Smooth muscle cell (in vitro differentiated cells): ENCODE results near the gene ASTN2. TPM values are rescaled to one million over a fixed set of nuclear protein-coding genes. Genes with fewer than 3 reads are reported as not detected.

ENCODE experiments used
- DNase-seq: peaks from one replicate; lab custom pipeline; 2025; ENCODE audit not compliant: unreplicated experiment; lab: John Stamatoyannopoulos, UW
- H2AFZ ChIP-seq: fragments of 200-600 bp; sonication (generic); 2 replicates; pipeline ENCODE4 v1.6.0; 2016; ENCODE audit warnings: antibody characterized with exemption, low read depth, mild to moderate bottlenecking
- H3F3A ChIP-seq: fragments of 200-600 bp; sonication (generic); 2 replicates; pipeline ENCODE4 v1.6.0; 2017; ENCODE audit warnings: antibody characterized with exemption, low read depth
- H3K27ac ChIP-seq: fragments of 200-600 bp; sonication (generic); 2 replicates; pipeline ENCODE4 v1.5.1; 2016; ENCODE audit warnings: low read depth, mild to moderate bottlenecking
- H3K27me3 ChIP-seq: fragments of 200-600 bp; sonication (generic); 2 replicates; pipeline ENCODE4 v1.6.1; 2016; ENCODE audit warnings: low read depth, mild to moderate bottlenecking
- H3K36me3 ChIP-seq: fragments of 200-600 bp; sonication (generic); 2 replicates; pipeline ENCODE4 v1.5.1; 2016; ENCODE audit warnings: low read depth
- H3K4me1 ChIP-seq: fragments of 200-600 bp; sonication (generic); 2 replicates; pipeline ENCODE4 v1.5.1; 2016; ENCODE audit warnings: low read depth
- H3K4me2 ChIP-seq: fragments of 200-600 bp; sonication (generic); 2 replicates; pipeline ENCODE4 v1.6.0; 2016; ENCODE audit warnings: mild to moderate bottlenecking
- H3K4me3 ChIP-seq: fragments of 200-600 bp; sonication (generic); 2 replicates; pipeline ENCODE4 v1.5.1; 2016; ENCODE audit warnings: mild to moderate bottlenecking
- H3K79me2 ChIP-seq: fragments of 200-600 bp; sonication (generic); 2 replicates; pipeline ENCODE4 v1.6.0; 2016; ENCODE audit warnings: low read depth, mild to moderate bottlenecking
- H3K9ac ChIP-seq: fragments of 200-600 bp; sonication (generic); 2 replicates; pipeline ENCODE4 v1.6.0; 2016; ENCODE audit warnings: low read depth
- H3K9me3 ChIP-seq: fragments of 200-600 bp; sonication (generic); replicated peaks from 2 replicates; pipeline ENCODE4 v1.5.1; 2016; ENCODE audit warnings: low read depth
- H4K20me1 ChIP-seq: fragments of 200-600 bp; sonication (generic); 2 replicates; pipeline ENCODE4 v1.6.0; 2016; ENCODE audit warnings: low read depth
- whole genome bisulfite sequencing: methylation state at CpG from one replicate; pipeline ENCODE4 v1.1.7; 2016; ENCODE audit warnings: low lambda C conversion rate; 5-methylcytosine and 5-hydroxymethylcytosine counted together
- polyA plus RNA-seq: library from polyadenylated mRNA; unstranded; fragments of >200 nt; fragmentation: Nextera tagmentation; extraction: Ambion mirVana; gene quantifications from 2 replicates; pipeline ENCODE4 v1.2.1, GENCODE V29; 2016
- total RNA-seq: library from RNA; depleted of rRNA; stranded (reverse); fragments of >200 nt; gene quantifications from 2 replicates; pipeline ENCODE4 v1.2.3, GENCODE V29; 2014
- TF ChIP-seq, protein P1 (sequence below): fragments of 200-600 bp; sonication (generic); IDR thresholded peaks from 2 replicates; pipeline ENCODE4 v1.5.1; 2017; ENCODE audit warnings: borderline replicate concordance, mild to moderate bottlenecking, antibody characterized with exemption; ENCODE audit not compliant: insufficient read depth, poor library complexity, severe bottlenecking

ASTN2 gene
- total and polyA plus RNA-seq, 2 experiments from 2014 or later: 6.5 to 6.7 TPM

DNA sequence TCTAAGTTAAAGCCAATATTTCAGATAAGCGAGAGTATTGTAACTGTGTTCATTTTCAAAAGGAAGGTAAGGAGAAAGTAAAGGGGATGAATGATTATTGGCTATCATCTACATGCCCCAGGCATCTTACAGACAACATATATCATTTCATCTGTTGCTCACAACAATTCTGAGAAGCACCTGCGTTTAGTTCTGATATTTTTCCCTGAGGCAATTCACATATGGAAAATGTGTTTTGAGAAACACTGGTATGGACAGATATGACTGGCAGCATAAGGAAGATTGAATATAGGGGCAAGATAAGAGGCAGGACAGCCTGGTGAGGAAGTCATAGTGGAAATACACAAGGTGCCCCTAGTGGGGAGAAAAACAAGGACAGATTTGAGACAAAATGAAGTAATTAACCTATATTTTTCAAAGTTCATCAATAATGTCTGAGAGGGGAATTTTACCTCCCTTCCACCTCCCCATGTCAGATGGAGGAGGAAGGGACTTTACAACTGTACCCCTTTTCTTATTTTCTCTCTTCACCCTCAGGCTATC lies 815.4 kb downstream of the ASTN2 start:
- H3K27me3 ChIP-seq: no peaks in the 10 kb centered on the region
- no peak overlapping the region for H2AFZ ChIP-seq
- WGBS: 84% methylated on average over 2 of the region's 2 CpGs
- DNase-seq: no peak
- H3K4me1 ChIP-seq: peaks cover 7% of the 10 kb centered on the region
- no peaks in the 10 kb centered on the region for H3K79me2 ChIP-seq
- H3K4me2 ChIP-seq: no peak overlapping the region
- H3K27ac ChIP-seq: no peak overlapping the region
- H4K20me1 ChIP-seq: no peaks in the 10 kb centered on the region
- peaks cover under 1% of the 10 kb centered on the region for H3F3A ChIP-seq
- TF ChIP-seq, protein P1, sequence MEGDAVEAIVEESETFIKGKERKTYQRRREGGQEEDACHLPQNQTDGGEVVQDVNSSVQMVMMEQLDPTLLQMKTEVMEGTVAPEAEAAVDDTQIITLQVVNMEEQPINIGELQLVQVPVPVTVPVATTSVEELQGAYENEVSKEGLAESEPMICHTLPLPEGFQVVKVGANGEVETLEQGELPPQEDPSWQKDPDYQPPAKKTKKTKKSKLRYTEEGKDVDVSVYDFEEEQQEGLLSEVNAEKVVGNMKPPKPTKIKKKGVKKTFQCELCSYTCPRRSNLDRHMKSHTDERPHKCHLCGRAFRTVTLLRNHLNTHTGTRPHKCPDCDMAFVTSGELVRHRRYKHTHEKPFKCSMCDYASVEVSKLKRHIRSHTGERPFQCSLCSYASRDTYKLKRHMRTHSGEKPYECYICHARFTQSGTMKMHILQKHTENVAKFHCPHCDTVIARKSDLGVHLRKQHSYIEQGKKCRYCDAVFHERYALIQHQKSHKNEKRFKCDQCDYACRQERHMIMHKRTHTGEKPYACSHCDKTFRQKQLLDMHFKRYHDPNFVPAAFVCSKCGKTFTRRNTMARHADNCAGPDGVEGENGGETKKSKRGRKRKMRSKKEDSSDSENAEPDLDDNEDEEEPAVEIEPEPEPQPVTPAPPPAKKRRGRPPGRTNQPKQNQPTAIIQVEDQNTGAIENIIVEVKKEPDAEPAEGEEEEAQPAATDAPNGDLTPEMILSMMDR: no peak
- no peak overlapping the region for H3K4me3 ChIP-seq
- H3K9ac ChIP-seq: no peak overlapping the region
- H3K9me3 ChIP-seq: no peaks in the 10 kb centered on the region
- no peaks in the 10 kb centered on the region for H3K36me3 ChIP-seq

- WGBS: 69% methylated on average over 2 of the region's 2 CpGs
- Histone ChIP-seq H3K27ac (no peak overlapping the region), H3K27me3 (no peaks in the 10 kb centered on the region), H3K4me1 (peaks cover 12% of the 10 kb centered on the region), H3K36me3 (no peaks in the 10 kb centered on the region), H4K20me1 (no peaks in the 10 kb centered on the region), H3K4me2 (no peak overlapping the region), H3K9ac (no peak overlapping the region), H3K79me2 (no peaks in the 10 kb centered on the region), H2AFZ (no peak overlapping the region), H3K4me3 (no peak overlapping the region), H3K9me3 (no peaks in the 10 kb centered on the region), H3F3A (peaks cover 8% of the 10 kb centered on the region)
- no peak for DNase-seq
- TF ChIP-seq, protein P1: no peak
Measured at GRCh38 chr9:116596646-116597045, 818.2 kb downstream of the ASTN2 start.

DNA sequence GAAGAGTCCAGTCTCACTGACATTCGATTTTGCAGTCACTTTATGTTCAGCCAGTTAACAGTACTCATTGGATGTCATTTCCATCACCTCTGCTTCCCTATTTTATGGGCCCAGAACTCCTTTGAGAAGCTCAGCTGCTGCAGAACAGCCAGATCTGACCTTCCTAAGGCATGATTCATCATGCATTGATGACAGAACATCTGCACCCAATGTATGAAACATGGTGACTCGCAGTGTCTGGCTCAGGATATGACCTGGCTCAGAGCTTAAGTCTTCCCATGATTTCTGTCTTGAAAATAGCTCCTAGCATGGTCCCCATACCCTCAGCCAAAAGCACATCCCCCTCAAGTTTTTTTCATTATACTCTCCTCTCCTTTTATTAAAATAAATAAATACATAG lies 820.3 kb downstream of the ASTN2 start:
- Histone ChIP-seq H4K20me1 (no peaks in the 10 kb centered on the region), H2AFZ (no peak overlapping the region), H3K4me3 (no peak overlapping the region), H3K9me3 (no peaks in the 10 kb centered on the region), H3K27ac (peak overlapping the region; percentile 77), H3K4me2 (peak overlapping the region; percentile 43), H3F3A (peaks cover 8% of the 10 kb centered on the region), H3K27me3 (no peaks in the 10 kb centered on the region), H3K4me1 (peaks cover 12% of the 10 kb centered on the region), H3K79me2 (no peaks in the 10 kb centered on the region), H3K36me3 (no peaks in the 10 kb centered on the region), H3K9ac (peak overlapping the region; percentile 50)
- DNase-seq: no peak
- 32% methylated on average over 2 of the region's 2 CpGs for WGBS
- TF ChIP-seq, protein P1: no peak

DNA sequence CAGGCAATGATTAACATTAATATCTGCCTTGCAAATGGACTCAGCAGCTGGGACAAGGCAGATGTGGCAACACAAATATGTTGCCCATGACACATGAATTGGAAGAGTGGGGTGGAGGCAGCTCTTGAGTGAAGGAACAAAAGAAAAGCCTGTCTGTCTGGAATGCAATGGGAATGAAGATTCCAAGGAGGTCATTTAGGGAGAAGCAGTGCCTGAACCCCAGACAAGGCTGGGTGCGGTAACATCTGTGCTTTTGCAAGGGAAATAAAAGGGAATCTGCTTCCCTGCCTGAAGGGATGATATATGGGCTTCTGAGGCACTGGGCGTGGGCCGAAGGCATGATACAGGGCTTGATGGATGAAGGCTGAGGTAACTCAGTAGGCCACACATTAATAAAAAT lies 821.9 kb downstream of the ASTN2 start:
- Histone ChIP-seq H3K4me1 (peaks cover 12% of the 10 kb centered on the region), H3K79me2 (no peaks in the 10 kb centered on the region), H2AFZ (no peak overlapping the region), H4K20me1 (no peaks in the 10 kb centered on the region), H3K4me3 (no peak overlapping the region), H3K27me3 (no peaks in the 10 kb centered on the region), H3F3A (peaks cover 8% of the 10 kb centered on the region), H3K4me2 (no peak overlapping the region), H3K9ac (no peak overlapping the region), H3K27ac (no peak overlapping the region), H3K36me3 (no peaks in the 10 kb centered on the region), H3K9me3 (no peaks in the 10 kb centered on the region)
- TF ChIP-seq, protein P1: no peak
- 76% methylated on average over 3 of the region's 3 CpGs for WGBS
- no peak for DNase-seq
